Neural progenitor cell (in vitro differentiated cells): ENCODE results near the gene MESP2. TPM values are rescaled to one million over a fixed set of nuclear protein-coding genes. Genes with fewer than 3 reads are reported as not detected.

Experiments
- DNase-seq: peaks from one replicate; pipeline ENCODE4 v3.0.0-alpha.2; 2016; ENCODE audit warnings: low spot score
- H2AFZ ChIP-seq: fragments of 200-600 bp; sonication (generic); replicated peaks from 2 replicates; pipeline ENCODE4 v1.6.1; 2016; ENCODE audit warnings: antibody characterized with exemption
- H3F3A ChIP-seq: fragments of 200-600 bp; sonication (generic); 2 replicates; pipeline ENCODE4 v1.6.1; 2016; ENCODE audit warnings: antibody characterized with exemption, low read depth
- H3K27ac ChIP-seq: fragments of 200-600 bp; sonication (generic); 2 replicates; pipeline ENCODE4 v1.5.1; 2016; ENCODE audit warnings: mild to moderate bottlenecking
- H3K27me3 ChIP-seq: fragments of 200-600 bp; sonication (generic); 2 replicates; pipeline ENCODE4 v1.6.1; 2016; ENCODE audit warnings: mild to moderate bottlenecking, moderate library complexity
- H3K36me3 ChIP-seq: fragments of 200-600 bp; sonication (generic); 2 replicates; pipeline ENCODE4 v1.5.1; 2016
- H3K4me1 ChIP-seq: fragments of 200-600 bp; sonication (generic); 2 replicates; pipeline ENCODE4 v1.6.1; 2016; ENCODE audit warnings: mixed run types
- H3K4me2 ChIP-seq: fragments of 200-600 bp; sonication (generic); 2 replicates; pipeline ENCODE4 v1.6.1; 2016
- H3K4me3 ChIP-seq: fragments of 200-600 bp; sonication (generic); 2 replicates; pipeline ENCODE4 v1.5.1; 2016
- H3K79me2 ChIP-seq: fragments of 200-600 bp; sonication (generic); 2 replicates; pipeline ENCODE4 v1.6.1; 2016; ENCODE audit warnings: low read depth
- H3K9ac ChIP-seq: fragments of 200-600 bp; sonication (generic); 2 replicates; pipeline ENCODE4 v1.6.1; 2016
- H3K9me3 ChIP-seq: fragments of 200-600 bp; sonication (generic); 2 replicates; pipeline ENCODE4 v1.5.1; 2016; ENCODE audit warnings: low read depth
- H4K20me1 ChIP-seq: fragments of 200-600 bp; sonication (generic); 2 replicates; pipeline ENCODE4 v1.6.1; 2016; ENCODE audit warnings: low read depth
- H3K27ac Mint-ChIP-seq: 3 replicates; pipeline ENCODE4 v1.8.0; 2021; ENCODE audit warnings: mixed read lengths
- H3K27me3 Mint-ChIP-seq: 2 replicates; pipeline ENCODE4 v1.8.0; 2022; ENCODE audit warnings: low read depth, mild to moderate bottlenecking, inconsistent platforms, moderate library complexity, mixed read lengths; ENCODE audit not compliant: insufficient read depth
- H3K36me3 Mint-ChIP-seq: 3 replicates; pipeline ENCODE4 v1.8.0; 2021; ENCODE audit warnings: mixed read lengths
- H3K4me1 Mint-ChIP-seq: 3 replicates; pipeline ENCODE4 v1.8.0; 2021; ENCODE audit warnings: mixed read lengths
- H3K4me3 Mint-ChIP-seq: 3 replicates; pipeline ENCODE4 v1.8.0; 2021; ENCODE audit warnings: mild to moderate bottlenecking, moderate library complexity, mixed read lengths
- H3K9me3 Mint-ChIP-seq: 3 replicates; pipeline ENCODE4 v1.8.0; 2020; ENCODE audit warnings: mixed read lengths
- CTCF ChIP-seq: fragments of 200-600 bp; sonication (generic); IDR thresholded peaks from 2 replicates; pipeline ENCODE4 v1.5.1; 2017; ENCODE audit warnings: antibody characterized with exemption, mild to moderate bottlenecking
- EZH2 ChIP-seq: fragments of 200-600 bp; sonication (generic); IDR thresholded peaks from 2 replicates; pipeline ENCODE4 v1.6.1; 2017; ENCODE audit warnings: antibody characterized with exemption, mild to moderate bottlenecking, moderate library complexity
- EZH2phosphoT487 ChIP-seq: fragments of 200-600 bp; sonication (generic); IDR thresholded peaks from 2 replicates; pipeline ENCODE4 v1.6.1; 2017; ENCODE audit warnings: antibody characterized with exemption
- total RNA-seq: library from RNA; depleted of rRNA; stranded (reverse); fragments of >200 nt; gene quantifications from 2 replicates; pipeline ENCODE4 v1.2.3, GENCODE V29; 2015; ENCODE audit warnings: low replicate concordance

MESP2 gene
- total RNA-seq, 1 donor from 2014 or later: not detected

- peaks cover 32% of the 10 kb centered on the region for H3K27me3 Mint-ChIP-seq
- Histone ChIP-seq H3K4me2 (peak overlapping the region; percentile 77), H3K27me3 (peaks cover 52% of the 10 kb centered on the region), H4K20me1 (no peaks in the 10 kb centered on the region), H3K79me2 (no peaks in the 10 kb centered on the region), H3K9ac (no peak overlapping the region), H3K4me3 (peak overlapping the region; percentile 64), H3F3A (peaks cover 8% of the 10 kb centered on the region), H3K27ac (no peak overlapping the region), H3K9me3 (no peaks in the 10 kb centered on the region), H3K36me3 (no peaks in the 10 kb centered on the region), H3K4me1 (peaks cover 4% of the 10 kb centered on the region), H2AFZ (peak overlapping the region; percentile 98)
- TF ChIP-seq EZH2phosphoT487 (no peak), CTCF (no peak), EZH2 (peak; percentile 4)
- DNase-seq: peak; percentile 33
- H3K4me1 Mint-ChIP-seq: peaks cover 7% of the 10 kb centered on the region
- no peak overlapping the region for H3K4me3 Mint-ChIP-seq
- H3K36me3 Mint-ChIP-seq: peaks cover 2% of the 10 kb centered on the region
- peaks cover 16% of the 10 kb centered on the region for H3K9me3 Mint-ChIP-seq
- no peak overlapping the region for H3K27ac Mint-ChIP-seq
Measured at GRCh38 chr15:89814112-89814742, 38.1 kb downstream of the MESP2 start.

GRCh38 chr15:89815769-89816168 is 39.6 kb downstream of the MESP2 start:
- no peak for DNase-seq
- Histone ChIP-seq H3K4me3 (peak overlapping the region; percentile 64), H3F3A (peaks cover 4% of the 10 kb centered on the region), H3K27me3 (peaks cover 52% of the 10 kb centered on the region), H3K9me3 (no peaks in the 10 kb centered on the region), H2AFZ (no peak overlapping the region), H3K27ac (no peak overlapping the region), H3K36me3 (no peaks in the 10 kb centered on the region), H3K4me2 (no peak overlapping the region), H3K79me2 (no peaks in the 10 kb centered on the region), H3K9ac (no peak overlapping the region), H4K20me1 (no peaks in the 10 kb centered on the region), H3K4me1 (no peaks in the 10 kb centered on the region)
- peaks cover 2% of the 10 kb centered on the region for H3K36me3 Mint-ChIP-seq
- peaks cover 31% of the 10 kb centered on the region for H3K27me3 Mint-ChIP-seq
- H3K4me1 Mint-ChIP-seq: no peaks in the 10 kb centered on the region
- H3K9me3 Mint-ChIP-seq: peaks cover 16% of the 10 kb centered on the region
- TF ChIP-seq EZH2 (no peak), EZH2phosphoT487 (no peak), CTCF (no peak)
- H3K4me3 Mint-ChIP-seq: no peak overlapping the region
- H3K27ac Mint-ChIP-seq: no peak overlapping the region

GRCh38 chr15:89817701-89818280 is 41.7 kb downstream of the MESP2 start:
- TF ChIP-seq EZH2 (no peak), EZH2phosphoT487 (no peak), CTCF (no peak)
- Histone ChIP-seq H3K4me3 (no peak overlapping the region), H3K4me1 (no peaks in the 10 kb centered on the region), H3K9me3 (no peaks in the 10 kb centered on the region), H4K20me1 (no peaks in the 10 kb centered on the region), H3F3A (peaks cover 4% of the 10 kb centered on the region), H3K36me3 (no peaks in the 10 kb centered on the region), H3K27me3 (peaks cover 52% of the 10 kb centered on the region), H3K79me2 (no peaks in the 10 kb centered on the region), H2AFZ (no peak overlapping the region), H3K9ac (no peak overlapping the region), H3K27ac (no peak overlapping the region), H3K4me2 (no peak overlapping the region)
- Mint-ChIP-seq H3K4me1 (no peaks in the 10 kb centered on the region), H3K36me3 (peaks cover 2% of the 10 kb centered on the region), H3K27ac (no peak overlapping the region), H3K27me3 (peaks cover 35% of the 10 kb centered on the region), H3K4me3 (no peak overlapping the region), H3K9me3 (peaks cover 16% of the 10 kb centered on the region)
- DNase-seq: no peak
